Measurements from ENCODE around the gene FRMD8. TPM values are rescaled to one million over a fixed set of nuclear protein-coding genes. Genes with fewer than 3 reads are reported as not detected.
A peak's percentile ranks its signal among the peaks of the same experiment; 100 is the strongest.

Gene FRMD8
- total RNA-seq, 3 donors from 2014 or later (not counting 1 experiment from before 2014, with no cell fraction given) = 45.6 to 58.4 (median 57.7) TPM

DNA sequence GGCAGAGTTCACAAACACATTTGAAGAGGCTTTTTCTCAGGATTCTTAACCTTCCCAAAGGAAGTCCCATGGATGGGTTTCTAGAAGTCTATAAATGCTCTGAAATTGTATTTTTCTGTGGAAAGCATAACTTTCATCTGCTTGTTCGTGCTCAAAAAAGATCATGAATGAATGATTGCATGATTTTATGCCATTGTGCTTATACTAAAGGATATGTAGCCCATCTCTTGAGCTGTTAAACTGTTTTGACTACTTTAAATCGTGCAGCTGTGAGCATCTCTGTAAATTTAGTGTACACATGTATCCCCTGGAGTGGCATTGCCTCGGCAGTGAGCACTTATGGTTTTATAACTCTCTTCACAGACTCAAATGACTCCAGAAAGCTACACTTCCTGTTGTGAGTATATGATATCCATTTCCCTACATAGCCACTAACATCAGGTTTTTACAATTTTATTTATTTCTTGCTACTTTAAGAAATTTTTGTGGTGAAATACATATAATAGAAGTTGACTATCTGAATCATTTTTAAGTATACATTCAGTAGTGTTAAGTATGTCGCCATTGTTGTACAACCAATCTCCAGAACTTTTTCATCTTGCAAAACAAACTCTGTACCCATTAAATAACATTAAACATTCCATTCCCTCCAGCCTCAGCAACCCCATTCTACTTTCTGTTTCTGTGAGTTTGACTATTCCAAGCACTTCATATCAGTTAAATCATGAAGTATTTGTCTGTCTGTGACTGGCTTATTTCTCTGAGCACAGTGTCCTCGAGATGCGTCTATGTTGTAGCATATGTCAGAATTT is 44.2 kb downstream of the FRMD8 start:
- no peaks in the 10 kb centered on the region for H3K27me3 ChIP-seq (ENCODE audit: control insufficient read depth, insufficient read depth, low read length)
- Mint-ChIP-seq H3K4me1 (peaks cover 88 to 94% of the 10 kb centered on the region in 2 donors), H3K27me3 (ENCODE audit: low read depth in 2 of 2) (no peaks in the 10 kb centered on the region), H3K4me3 (peak overlapping the region; percentile 95), H3K9me3 (no peaks in the 10 kb centered on the region), H3K27ac (peak overlapping the region; percentile 98 to 100), H3K36me3 (peaks cover 7% of the 10 kb centered on the region)
- peaks cover 47% of the 10 kb centered on the region for H3K4me1 ChIP-seq (ENCODE audit: control insufficient read depth, insufficient read depth, low read length)
- peaks cover 40% of the 10 kb centered on the region for H3K36me3 ChIP-seq (ENCODE audit: control insufficient read depth, insufficient read depth, low read length)
- peak overlapping the region; percentile 92 for H3K27ac ChIP-seq (ENCODE audit: low read length)
- peak in 1 of 2 donors; percentile 60 for DNase-seq
- no peaks in the 10 kb centered on the region for H3K9me3 ChIP-seq (ENCODE audit: control insufficient read depth, insufficient read depth, low read length)
- H3K4me3 ChIP-seq (ENCODE audit: low read length) = peak overlapping the region; percentile 11
- WGBS (ENCODE audit: insufficient coverage) = 32% methylated on average over 3 of the region's 6 CpGs
- intact Hi-C loops (cut with micrococcal nuclease) = loop anchor here (1.0 to 2.0 kb wide), 3 partner anchors 9 to 46 kb away; no protein-coding TSS in a partner anchor
- no peak for TF ChIP-seq CTCF (IDR thresholded peaks at IDR 0.05)
- ATAC-seq = peak in 2 of 3 donors; percentile 6 to 14

- no peaks in the 10 kb centered on the region for H3K36me3 Mint-ChIP-seq
- peaks cover 89% of the 10 kb centered on the region in 2 donors for H3K4me1 Mint-ChIP-seq
- TF ChIP-seq CTCF (IDR thresholded peaks at IDR 0.05) = no peak
- peak overlapping the region; percentile 98 to 100 for H3K27ac Mint-ChIP-seq
- intact Hi-C loops (cut with micrococcal nuclease) = loop anchor here (1.0 to 2.0 kb wide), 3 partner anchors 10 to 47 kb away; no protein-coding TSS in a partner anchor
- no peaks in the 10 kb centered on the region for H3K9me3 ChIP-seq (ENCODE audit: control insufficient read depth, insufficient read depth, low read length)
- H3K27me3 ChIP-seq (ENCODE audit: control insufficient read depth, insufficient read depth, low read length) = no peaks in the 10 kb centered on the region
- ATAC-seq (peak; percentile 52 to 71 (median 61)), DNase-seq (peak in 1 of 2 donors; percentile 85)
- 0% methylated on average over 1 of the region's 4 CpGs for WGBS (ENCODE audit: insufficient coverage)
- peaks cover 47% of the 10 kb centered on the region for H3K36me3 ChIP-seq (ENCODE audit: control insufficient read depth, insufficient read depth, low read length)
- H3K9me3 Mint-ChIP-seq = no peaks in the 10 kb centered on the region
- no peak overlapping the region for H3K4me3 ChIP-seq (ENCODE audit: low read length)
- no peaks in the 10 kb centered on the region for H3K27me3 Mint-ChIP-seq (ENCODE audit: low read depth in 2 of 2)
- peak overlapping the region; percentile 95 for H3K4me3 Mint-ChIP-seq
- peak overlapping the region; percentile 92 for H3K27ac ChIP-seq (ENCODE audit: low read length)
- H3K4me1 ChIP-seq (ENCODE audit: control insufficient read depth, insufficient read depth, low read length) = peaks cover 53% of the 10 kb centered on the region
Measured at GRCh38 chr11:65431451-65432099, 45.1 kb downstream of the FRMD8 start.

DNA sequence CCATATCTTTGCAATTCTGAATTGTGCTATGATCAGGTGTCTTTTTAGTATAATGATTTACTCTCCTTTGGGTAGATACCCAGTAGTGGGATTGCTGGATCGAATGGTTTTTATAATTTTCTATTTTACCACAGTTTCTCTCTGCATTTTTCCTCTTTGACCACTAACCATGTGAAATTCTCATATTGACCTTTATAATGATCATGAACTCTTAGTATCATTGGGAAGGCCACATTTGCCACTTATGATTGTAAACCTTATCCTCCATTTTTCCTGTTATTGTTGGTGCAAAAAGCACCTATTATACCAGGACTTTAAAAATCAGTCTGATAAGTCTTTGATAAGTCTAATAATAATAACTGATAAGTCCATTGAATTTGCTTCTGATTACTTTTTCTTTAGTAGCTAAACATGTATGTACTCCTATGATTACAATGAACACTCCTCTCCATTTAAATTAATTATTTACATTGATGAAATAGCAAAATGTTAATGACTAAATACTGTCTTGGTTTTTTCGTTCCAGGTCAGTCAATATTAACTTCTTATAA is 45.7 kb downstream of the FRMD8 start:
- Mint-ChIP-seq H3K36me3 (no peaks in the 10 kb centered on the region), H3K27me3 (ENCODE audit: low read depth in 2 of 2) (no peaks in the 10 kb centered on the region), H3K27ac (peak overlapping the region; percentile 98 to 100), H3K9me3 (no peaks in the 10 kb centered on the region), H3K4me1 (peaks cover 84 to 86% of the 10 kb centered on the region in 2 donors), H3K4me3 (peak overlapping the region; percentile 95)
- intact Hi-C loops (cut with micrococcal nuclease) = no loop called here
- Histone ChIP-seq H3K36me3 (ENCODE audit: control insufficient read depth, insufficient read depth, low read length) (peaks cover 44% of the 10 kb centered on the region), H3K4me3 (ENCODE audit: low read length) (no peak overlapping the region), H3K9me3 (ENCODE audit: control insufficient read depth, insufficient read depth, low read length) (no peaks in the 10 kb centered on the region), H3K4me1 (ENCODE audit: control insufficient read depth, insufficient read depth, low read length) (peaks cover 47% of the 10 kb centered on the region), H3K27ac (ENCODE audit: low read length) (peak overlapping the region; percentile 92), H3K27me3 (ENCODE audit: control insufficient read depth, insufficient read depth, low read length) (no peaks in the 10 kb centered on the region)
- TF ChIP-seq CTCF (IDR thresholded peaks at IDR 0.05) = no peak
- no peak for DNase-seq
- no CpG with 5 or more reads among the region's 2 CpGs for WGBS (ENCODE audit: insufficient coverage)
- ATAC-seq = no peak

Data from natural killer cell (primary cell).